Thoracic aorta (tissue), 2 donors: ENCODE measurements around the gene MED20. TPM values are rescaled to one million over a fixed set of nuclear protein-coding genes. Genes with fewer than 3 reads are reported as not detected.

Experiments used
- ATAC-seq: fragments of 150-250 bp; one replicate; pipeline ENCODE4 v1.8.0; 2017; ENCODE audit warnings: low read depth; ENCODE audit not compliant: insufficient number of reproducible peaks, low FRiP score
- DNase-seq: peaks from one replicate; pipeline ENCODE4 v3.0.0-alpha.2; 2020; ENCODE audit warnings: low spot score
- H3K27ac ChIP-seq, 2 donors: fragments of 200-600 bp; sonication (generic); 1 replicate in 1 of 2; 2 replicates in 1 of 2; pipeline ENCODE4 v1.5.1; 2016; ENCODE audit warnings: mild to moderate bottlenecking in 2 of 2, moderate library complexity in 2 of 2
- H3K27me3 ChIP-seq: fragments of 200-600 bp; sonication (generic); replicated peaks from 2 replicates; pipeline ENCODE4 v1.6.0; 2016; ENCODE audit warnings: mild to moderate bottlenecking; ENCODE audit not compliant: insufficient read depth
- H3K36me3 ChIP-seq: fragments of 200-600 bp; sonication (generic); one replicate; pipeline ENCODE4 v1.5.1; 2016
- H3K4me1 ChIP-seq, 2 donors: fragments of 200-600 bp; sonication (generic); 1 replicate in 1 of 2; 2 replicates in 1 of 2; pipeline versions ENCODE4 v1.5.1 to v1.6.0; 2016; ENCODE audit warnings: low read depth in 2 of 2, mild to moderate bottlenecking in 1 of 2; ENCODE audit not compliant: control insufficient read depth in 1 of 2
- H3K4me3 ChIP-seq: fragments of 200-600 bp; sonication (generic); 2 replicates; pipeline ENCODE4 v1.5.1; 2016; ENCODE audit warnings: mild to moderate bottlenecking
- H3K9me3 ChIP-seq: fragments of 200-600 bp; sonication (generic); 2 replicates; pipeline ENCODE4 v1.5.1; 2016
- total RNA-seq, 2 donors: library from RNA; depleted of rRNA; stranded (reverse); fragments of >200 nt; gene quantifications; one replicate each; pipeline versions ENCODE4 v1.1.0 to v1.2.3, GENCODE V29; 2016
- TF ChIP-seq, protein P1 (sequence below): fragments of 200-600 bp; sonication (generic); IDR thresholded peaks from one replicate; pipeline ENCODE4 v1.5.1; 2019; ENCODE audit warnings: antibody characterized with exemption

MED20 gene
- total RNA-seq, 2 donors from 2014 or later = 5.6 to 11.6 TPM

DNA sequence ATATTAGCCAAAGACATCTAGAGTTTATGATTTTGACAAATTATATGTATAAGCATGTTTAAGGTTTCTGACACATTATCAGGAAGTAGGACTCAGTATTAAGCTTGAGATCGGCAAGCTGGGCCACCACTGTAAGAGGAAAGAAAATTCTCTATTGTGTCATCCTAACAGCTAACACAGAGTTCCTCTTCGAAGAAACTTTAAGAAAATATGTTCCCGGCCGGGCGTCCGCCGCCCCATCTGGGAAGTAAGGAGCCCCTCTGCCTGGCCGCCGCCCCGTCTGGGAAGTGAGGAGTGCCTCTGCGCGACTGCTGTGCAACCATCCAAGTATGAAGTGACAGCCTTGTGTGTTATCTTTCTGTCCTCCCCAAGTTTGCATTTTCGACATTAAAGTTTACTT, 48.8 kb downstream of the MED20 start:
- DNase-seq = no peak
- Histone ChIP-seq H3K9me3 (no peaks in the 10 kb centered on the region), H3K27ac (no peak overlapping the region), H3K27me3 (no peaks in the 10 kb centered on the region), H3K4me1 (no peaks in the 10 kb centered on the region), H3K4me3 (no peak overlapping the region), H3K36me3 (no peaks in the 10 kb centered on the region)
- no peak for ATAC-seq
- TF ChIP-seq, protein P1, sequence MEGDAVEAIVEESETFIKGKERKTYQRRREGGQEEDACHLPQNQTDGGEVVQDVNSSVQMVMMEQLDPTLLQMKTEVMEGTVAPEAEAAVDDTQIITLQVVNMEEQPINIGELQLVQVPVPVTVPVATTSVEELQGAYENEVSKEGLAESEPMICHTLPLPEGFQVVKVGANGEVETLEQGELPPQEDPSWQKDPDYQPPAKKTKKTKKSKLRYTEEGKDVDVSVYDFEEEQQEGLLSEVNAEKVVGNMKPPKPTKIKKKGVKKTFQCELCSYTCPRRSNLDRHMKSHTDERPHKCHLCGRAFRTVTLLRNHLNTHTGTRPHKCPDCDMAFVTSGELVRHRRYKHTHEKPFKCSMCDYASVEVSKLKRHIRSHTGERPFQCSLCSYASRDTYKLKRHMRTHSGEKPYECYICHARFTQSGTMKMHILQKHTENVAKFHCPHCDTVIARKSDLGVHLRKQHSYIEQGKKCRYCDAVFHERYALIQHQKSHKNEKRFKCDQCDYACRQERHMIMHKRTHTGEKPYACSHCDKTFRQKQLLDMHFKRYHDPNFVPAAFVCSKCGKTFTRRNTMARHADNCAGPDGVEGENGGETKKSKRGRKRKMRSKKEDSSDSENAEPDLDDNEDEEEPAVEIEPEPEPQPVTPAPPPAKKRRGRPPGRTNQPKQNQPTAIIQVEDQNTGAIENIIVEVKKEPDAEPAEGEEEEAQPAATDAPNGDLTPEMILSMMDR = no peak

DNA sequence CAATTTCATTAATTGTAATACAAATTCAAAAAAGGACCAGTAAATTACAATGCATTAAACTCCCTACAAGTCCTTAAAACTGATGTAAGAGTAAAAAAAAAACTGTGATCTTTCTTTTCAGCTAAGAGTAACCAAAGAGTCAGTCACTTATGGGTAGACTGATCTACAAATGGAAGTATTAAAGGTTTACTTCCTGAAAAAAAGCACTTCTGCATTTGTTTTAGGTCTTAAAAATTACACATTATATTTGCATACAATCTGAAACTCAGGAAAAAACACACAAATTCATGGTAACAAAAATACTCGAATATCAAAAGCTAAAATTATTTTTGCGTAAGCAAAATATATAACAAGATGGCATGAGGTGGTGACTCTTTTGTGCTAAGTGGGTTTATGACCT, 49.2 kb downstream of the MED20 start:
- DNase-seq = no peak
- Histone ChIP-seq H3K36me3 (no peaks in the 10 kb centered on the region), H3K4me3 (no peak overlapping the region), H3K9me3 (no peaks in the 10 kb centered on the region), H3K4me1 (no peaks in the 10 kb centered on the region), H3K27ac (no peak overlapping the region), H3K27me3 (no peaks in the 10 kb centered on the region)
- TF ChIP-seq, protein P1 = no peak
- ATAC-seq = no peak

- Histone ChIP-seq H3K4me1 (no peaks in the 10 kb centered on the region), H3K4me3 (no peak overlapping the region), H3K9me3 (no peaks in the 10 kb centered on the region), H3K27ac (no peak overlapping the region), H3K27me3 (no peaks in the 10 kb centered on the region), H3K36me3 (no peaks in the 10 kb centered on the region)
- ATAC-seq (no peak), DNase-seq (no peak)
- TF ChIP-seq, protein P1 = no peak
These were observed 61.6 kb downstream of the MED20 start for GRCh38 chr6:41859356-41859755.

GRCh38 chr6:41858703-41859102, 62.2 kb downstream of the MED20 start:
- Histone ChIP-seq H3K36me3 (no peaks in the 10 kb centered on the region), H3K9me3 (no peaks in the 10 kb centered on the region), H3K27ac (no peak overlapping the region), H3K4me3 (no peak overlapping the region), H3K4me1 (no peaks in the 10 kb centered on the region), H3K27me3 (no peaks in the 10 kb centered on the region)
- ATAC-seq (no peak), DNase-seq (no peak)
- TF ChIP-seq, protein P1 = no peak

Other genes with a start within 250 kb of the MED20 start
- 10 to 100 TPM; 22.9 to 23.8 TPM for gene TFEB, start 185.5 kb downstream of the MED20 start, total RNA-seq
- 10 to 100 TPM in 1 of 2 donors, not detected in 1; 53.1 TPM for gene PGC, start 173.7 kb downstream of the MED20 start, total RNA-seq
- gene FRS3, start 141.2 kb downstream of the MED20 start, total RNA-seq = 1 to 10 TPM; 2.6 to 3.2 TPM
- 1 to 10 TPM; 3.1 to 4.6 TPM for gene PRICKLE4, start 140.4 kb downstream of the MED20 start, total RNA-seq
- gene TOMM6, start 133.4 kb downstream of the MED20 start, total RNA-seq = 10 to 100 TPM; 62.7 to 63.1 TPM
- 1 to 10 TPM; 3.3 to 3.8 TPM for gene USP49, start 25.8 kb downstream of the MED20 start, total RNA-seq
- gene BYSL, start 360 bp upstream of the MED20 start, total RNA-seq = 10 to 100 TPM in 1 of 2 donors, 1 to 10 TPM in 1; 5.3 to 11.6 TPM
- gene CCND3, start 20.7 kb upstream of the MED20 start, total RNA-seq = 100 to 1,000 TPM; 131 to 170 TPM
- gene TAF8, start 129.4 kb upstream of the MED20 start, total RNA-seq = 10 to 100 TPM; 24.5 to 40.8 TPM
- gene C6orf132, start 221.5 kb upstream of the MED20 start, total RNA-seq = 1 to 10 TPM in 1 of 2 donors, under 1 TPM in 1; 0.54 to 2.4 TPM